Sigmoid colon (tissue), 4 donors: ENCODE results near the gene ADAMTS19.

Experiments
- EP300 ChIP-seq, 4 donors: sonication (generic); formaldehyde crosslinking; IDR thresholded peaks; one replicate each; pipeline ENCODE4 v1.6.1; 2017; ENCODE audit warnings: antibody characterized with exemption in 4 of 4
- POLR2A ChIP-seq, 2 donors: fragments of 450-650 bp; IDR thresholded peaks; one replicate each; pipeline ENCODE4 v1.6.1; 2016; ENCODE audit warnings: antibody characterized with exemption in 2 of 2, mild to moderate bottlenecking in 2 of 2, moderate library complexity in 2 of 2
- POLR2AphosphoS5 ChIP-seq, 4 donors: sonication (generic); formaldehyde crosslinking; IDR thresholded peaks; one replicate each; pipeline ENCODE4 v1.6.1; 2017; ENCODE audit warnings: antibody characterized with exemption in 4 of 4

DNA sequence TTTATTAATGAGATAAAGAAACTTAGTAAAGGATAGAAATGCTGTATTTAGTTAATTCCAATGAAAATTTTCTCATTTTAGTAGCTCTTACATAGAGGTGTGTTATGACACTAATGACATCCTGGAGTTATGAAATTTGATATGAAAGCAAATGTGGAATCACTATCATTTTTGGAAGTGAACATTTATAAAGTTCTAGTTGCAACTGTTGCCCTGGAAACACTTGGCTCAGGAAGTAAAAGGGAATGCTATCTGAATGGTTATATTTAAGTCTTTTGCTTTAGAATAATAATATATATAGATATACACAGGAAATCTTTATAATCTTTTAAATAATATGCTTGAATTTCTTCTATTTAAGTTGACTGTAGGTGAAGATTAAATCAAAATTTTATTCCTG is 16.7 kb downstream of the ADAMTS19 start:
- TF ChIP-seq POLR2A (IDR thresholded peaks at IDR 0.05) (no peak), EP300 (IDR thresholded peaks at IDR 0.05) (no peak), POLR2AphosphoS5 (IDR thresholded peaks at IDR 0.05) (no peak)
